DOHH2 (cell line): ENCODE data around the gene NUP98.

Experiments used
- H3F3A ChIP-seq: fragments of 200-600 bp; sonication (generic), shearing (Covaris generic); 2 replicates; pipeline ENCODE4 v1.6.0; 2016; ENCODE audit warnings: antibody characterized with exemption, mild to moderate bottlenecking; ENCODE audit not compliant: control insufficient read depth, insufficient read depth
- H3K27ac ChIP-seq: fragments of 200-600 bp; sonication (generic); 2 replicates; pipeline ENCODE4 v1.5.1; 2014; ENCODE audit warnings: low read depth, mild to moderate bottlenecking, low read length, moderate library complexity
- H3K27me3 ChIP-seq: fragments of 200-600 bp; sonication (generic); 2 replicates; pipeline ENCODE4 v1.6.1; 2014; ENCODE audit warnings: mild to moderate bottlenecking, low read length, mixed read lengths; ENCODE audit not compliant: control insufficient read depth
- H3K36me3 ChIP-seq: fragments of 200-600 bp; sonication (generic); 2 replicates; pipeline ENCODE4 v1.6.1; 2014; ENCODE audit warnings: mild to moderate bottlenecking, low read length, moderate library complexity, mixed read lengths; ENCODE audit not compliant: control insufficient read depth
- H3K4me1 ChIP-seq: fragments of 200-600 bp; sonication (generic); 2 replicates; pipeline ENCODE4 v1.6.1; 2014; ENCODE audit warnings: mild to moderate bottlenecking, low read length, mixed read lengths; ENCODE audit not compliant: control insufficient read depth
- H3K4me2 ChIP-seq: fragments of 200-600 bp; sonication (generic); 2 replicates; pipeline ENCODE4 v1.6.0; 2014; ENCODE audit warnings: mild to moderate bottlenecking, low read length, moderate library complexity
- H3K4me3 ChIP-seq: fragments of 200-600 bp; sonication (generic); 2 replicates; pipeline ENCODE4 v1.5.1; 2014; ENCODE audit warnings: mild to moderate bottlenecking, low read length, mixed read lengths
- H3K79me2 ChIP-seq: fragments of 200-600 bp; sonication (generic); 2 replicates; pipeline ENCODE4 v1.6.1; 2014; ENCODE audit warnings: mild to moderate bottlenecking, low read length, mixed read lengths; ENCODE audit not compliant: control insufficient read depth
- H3K9me2 ChIP-seq: fragments of 200-600 bp; sonication (generic); replicated peaks from 2 replicates; pipeline ENCODE4 v1.6.1; 2014; ENCODE audit warnings: mild to moderate bottlenecking, low read length, mixed read lengths; ENCODE audit not compliant: control insufficient read depth
- H3K9me3 ChIP-seq: fragments of 200-600 bp; sonication (generic); 2 replicates; pipeline ENCODE4 v1.6.1; 2014; ENCODE audit warnings: antibody characterized with exemption, low read length, mixed read lengths; ENCODE audit not compliant: control insufficient read depth, insufficient read depth
- H4K20me1 ChIP-seq: fragments of 200-600 bp; sonication (generic); 2 replicates; pipeline ENCODE4 v1.6.0; 2014; ENCODE audit warnings: low read depth, mild to moderate bottlenecking, antibody characterized with exemption, low read length, moderate library complexity; ENCODE audit not compliant: control insufficient read depth, insufficient read depth
- CTCF ChIP-seq: fragments of 200-600 bp; sonication (generic); IDR thresholded peaks from one replicate; pipeline ENCODE4 v1.5.1; 2014; ENCODE audit warnings: antibody characterized with exemption, mild to moderate bottlenecking, low read depth, low read length; ENCODE audit not compliant: poor library complexity, severe bottlenecking
- EZH2phosphoT487 ChIP-seq: fragments of 200-600 bp; sonication (generic); IDR thresholded peaks from 2 replicates; pipeline ENCODE4 v1.6.1; 2017; ENCODE audit warnings: borderline replicate concordance, mild to moderate bottlenecking, antibody characterized with exemption, low read length, moderate library complexity, mixed read lengths

Gene NUP98

GRCh38 chr11:3700910-3701309, 96.4 kb downstream of the NUP98 start:
- H3K4me3 ChIP-seq: no peak overlapping the region
- no peak overlapping the region for H3K27ac ChIP-seq
- H3K27me3 ChIP-seq: no peaks in the 10 kb centered on the region
- no peaks in the 10 kb centered on the region for H4K20me1 ChIP-seq
- TF ChIP-seq EZH2phosphoT487 (no peak), CTCF (no peak)
- no peaks in the 10 kb centered on the region for H3K9me3 ChIP-seq
- no peaks in the 10 kb centered on the region for H3K9me2 ChIP-seq
- peaks cover 8% of the 10 kb centered on the region for H3F3A ChIP-seq
- H3K4me2 ChIP-seq: no peak overlapping the region
- no peaks in the 10 kb centered on the region for H3K4me1 ChIP-seq
- peaks cover 89% of the 10 kb centered on the region for H3K36me3 ChIP-seq
- no peaks in the 10 kb centered on the region for H3K79me2 ChIP-seq

GRCh38 chr11:3700410-3700809, 96.9 kb downstream of the NUP98 start:
- Histone ChIP-seq H3F3A (peaks cover 8% of the 10 kb centered on the region), H3K27me3 (no peaks in the 10 kb centered on the region), H3K9me3 (no peaks in the 10 kb centered on the region), H4K20me1 (no peaks in the 10 kb centered on the region), H3K36me3 (peaks cover 90% of the 10 kb centered on the region), H3K9me2 (no peaks in the 10 kb centered on the region), H3K79me2 (no peaks in the 10 kb centered on the region), H3K4me3 (no peak overlapping the region), H3K4me1 (no peaks in the 10 kb centered on the region), H3K4me2 (no peak overlapping the region), H3K27ac (no peak overlapping the region)
- TF ChIP-seq CTCF (no peak), EZH2phosphoT487 (no peak)

- Histone ChIP-seq H3K27me3 (no peaks in the 10 kb centered on the region), H4K20me1 (no peaks in the 10 kb centered on the region), H3K9me2 (no peaks in the 10 kb centered on the region), H3K79me2 (no peaks in the 10 kb centered on the region), H3K36me3 (peaks cover 81% of the 10 kb centered on the region), H3K9me3 (no peaks in the 10 kb centered on the region), H3K4me3 (no peak overlapping the region), H3K4me2 (no peak overlapping the region), H3K4me1 (no peaks in the 10 kb centered on the region), H3F3A (no peaks in the 10 kb centered on the region), H3K27ac (no peak overlapping the region)
- no peak for TF ChIP-seq EZH2phosphoT487
- TF ChIP-seq CTCF: no peak
Observed at GRCh38 chr11:3686751-3687150, 110.6 kb downstream of the NUP98 start.

GRCh38 chr11:3685923-3686322, 111.4 kb downstream of the NUP98 start:
- Histone ChIP-seq H3K27ac (no peak overlapping the region), H3K9me2 (no peaks in the 10 kb centered on the region), H3K27me3 (no peaks in the 10 kb centered on the region), H4K20me1 (no peaks in the 10 kb centered on the region), H3F3A (no peaks in the 10 kb centered on the region), H3K4me3 (no peak overlapping the region), H3K4me1 (no peaks in the 10 kb centered on the region), H3K4me2 (no peak overlapping the region), H3K36me3 (peaks cover 81% of the 10 kb centered on the region), H3K9me3 (no peaks in the 10 kb centered on the region), H3K79me2 (no peaks in the 10 kb centered on the region)
- TF ChIP-seq CTCF (no peak), EZH2phosphoT487 (no peak)
